ENCODE results near the gene TRAPPC12. TPM values are rescaled to one million over a fixed set of nuclear protein-coding genes. Genes with fewer than 3 reads are reported as not detected.

TRAPPC12 gene
- total and polyA plus RNA-seq, 8 donors, result 35.2 to 97.5 (median 40.9) TPM

- Histone ChIP-seq H3K4me1 (no peaks in the 10 kb centered on the region), H3K27ac (no peak overlapping the region), H3K9me3 (no peaks in the 10 kb centered on the region), H3K36me3 (peaks cover 0 to 33% (median 12%) of the 10 kb centered on the region in 3 donors), H3K27me3 (no peaks in the 10 kb centered on the region), H3K4me3 (no peak overlapping the region)
- intact Hi-C loops (cut with DNase I), result no loop called here
- DNase-seq (peak in 1 of 6 donors; percentile 42), ATAC-seq (no peak), FAIRE-seq (no peak)
- no peak for TF ChIP-seq CTCF (IDR thresholded peaks at IDR 0.05)
- WGBS, 2 donors, result 91 to 95% methylated on average over 15 of the region's 15 CpGs
Observed at GRCh38 chr2:3467654-3468053, 88.2 kb downstream of the TRAPPC12 start.

GRCh38 chr2:3468296-3468988 lies 88.9 kb downstream of the TRAPPC12 start:
- ATAC-seq (no peak), FAIRE-seq (no peak), DNase-seq (peak in 1 of 6 donors; percentile 44)
- no peaks in the 10 kb centered on the region for H3K4me1 ChIP-seq
- H3K9me3 ChIP-seq, result no peaks in the 10 kb centered on the region
- WGBS, 2 donors, result 94 to 95% methylated on average over 31 of the region's 31 CpGs
- H3K27me3 ChIP-seq, result no peaks in the 10 kb centered on the region
- intact Hi-C loops (cut with DNase I), result no loop called here
- no peak overlapping the region for H3K27ac ChIP-seq
- TF ChIP-seq CTCF (IDR thresholded peaks at IDR 0.05), result no peak
- H3K36me3 ChIP-seq, result peaks cover 0 to 36% (median 12%) of the 10 kb centered on the region in 3 donors
- H3K4me3 ChIP-seq, result no peak overlapping the region

- no peak for TF ChIP-seq CTCF (IDR thresholded peaks at IDR 0.05)
- Histone ChIP-seq H3K9me3 (no peaks in the 10 kb centered on the region), H3K4me1 (no peaks in the 10 kb centered on the region), H3K36me3 (peaks cover 0 to 36% (median 12%) of the 10 kb centered on the region in 3 donors), H3K27me3 (no peaks in the 10 kb centered on the region), H3K27ac (no peak overlapping the region), H3K4me3 (no peak overlapping the region)
- DNase-seq (peak in 1 of 6 donors; percentile 61), ATAC-seq (no peak), FAIRE-seq (no peak)
- intact Hi-C loops (cut with DNase I), result no loop called here
- WGBS, 2 donors, result 93 to 95% methylated on average over 7 of the region's 7 CpGs
Observed at GRCh38 chr2:3469486-3469885, 90.0 kb downstream of the TRAPPC12 start.

GRCh38 chr2:3470166-3470651 lies 90.7 kb downstream of the TRAPPC12 start:
- Histone ChIP-seq H3K27ac (peak overlapping the region in 1 of 4 donors; percentile 15), H3K9me3 (no peaks in the 10 kb centered on the region), H3K4me1 (no peaks in the 10 kb centered on the region), H3K4me3 (no peak overlapping the region), H3K36me3 (peaks cover 0 to 36% (median 12%) of the 10 kb centered on the region in 3 donors), H3K27me3 (no peaks in the 10 kb centered on the region)
- TF ChIP-seq CTCF (IDR thresholded peaks at IDR 0.05), result no peak
- DNase-seq, result peak in 3 of 6 donors; percentile 34 to 47 (median 38)
- peak in 3 of 4 donors; percentile 51 to 69 (median 61) for ATAC-seq
- intact Hi-C loops (cut with DNase I), result no loop called here
- FAIRE-seq, result no peak
- 86 to 88% methylated on average over 17 of the region's 17 CpGs for WGBS, 2 donors
